HL-60 (cell line): ENCODE measurements around the gene CYTIP.
A peak's percentile ranks its signal among the peaks of the same experiment; 100 is the strongest.

Source experiments
- GABPA ChIP-seq: IDR thresholded peaks from 2 replicates; pipeline ENCODE4 v1.6.1; 2012; ENCODE audit warnings: low read depth
- POLR2AphosphoS5 ChIP-seq: IDR thresholded peaks from 2 replicates; pipeline ENCODE4 v1.6.1; 2012; ENCODE audit warnings: low read depth
- SPI1 ChIP-seq: IDR thresholded peaks from 2 replicates; pipeline ENCODE4 v1.6.1; 2012; ENCODE audit warnings: low read depth, mild to moderate bottlenecking, borderline replicate concordance
- TF ChIP-seq, protein P1 (sequence below): IDR thresholded peaks from 2 replicates; pipeline ENCODE4 v1.6.1; 2012; ENCODE audit warnings: low read depth; ENCODE audit not compliant: insufficient replicate concordance
- TF ChIP-seq, protein P2 (sequence below): IDR thresholded peaks from one replicate; pipeline ENCODE4 v1.5.1; 2011; ENCODE audit warnings: low read length, control low read depth, inconsistent platforms; ENCODE audit not compliant: insufficient read depth

DNA sequence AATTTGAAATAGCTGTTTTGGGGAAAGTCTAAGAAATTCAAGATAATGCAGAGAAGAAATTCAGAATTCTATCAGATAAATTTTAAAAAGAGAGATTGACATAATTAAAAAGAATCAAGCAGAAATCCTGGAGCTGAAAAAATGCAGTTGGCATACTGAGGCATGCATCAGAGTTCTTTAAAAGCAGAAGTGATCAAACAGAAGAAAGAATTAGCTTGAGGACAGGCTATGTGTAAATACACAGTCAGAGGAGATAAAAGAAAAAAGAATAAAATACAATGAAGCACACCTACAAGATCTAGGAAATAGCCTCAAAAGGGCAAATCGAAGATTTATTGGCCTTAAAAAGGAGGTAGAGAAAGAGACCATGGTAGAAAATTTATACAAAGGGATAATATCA, 57.1 kb downstream of the CYTIP start:
- TF ChIP-seq, protein P1, sequence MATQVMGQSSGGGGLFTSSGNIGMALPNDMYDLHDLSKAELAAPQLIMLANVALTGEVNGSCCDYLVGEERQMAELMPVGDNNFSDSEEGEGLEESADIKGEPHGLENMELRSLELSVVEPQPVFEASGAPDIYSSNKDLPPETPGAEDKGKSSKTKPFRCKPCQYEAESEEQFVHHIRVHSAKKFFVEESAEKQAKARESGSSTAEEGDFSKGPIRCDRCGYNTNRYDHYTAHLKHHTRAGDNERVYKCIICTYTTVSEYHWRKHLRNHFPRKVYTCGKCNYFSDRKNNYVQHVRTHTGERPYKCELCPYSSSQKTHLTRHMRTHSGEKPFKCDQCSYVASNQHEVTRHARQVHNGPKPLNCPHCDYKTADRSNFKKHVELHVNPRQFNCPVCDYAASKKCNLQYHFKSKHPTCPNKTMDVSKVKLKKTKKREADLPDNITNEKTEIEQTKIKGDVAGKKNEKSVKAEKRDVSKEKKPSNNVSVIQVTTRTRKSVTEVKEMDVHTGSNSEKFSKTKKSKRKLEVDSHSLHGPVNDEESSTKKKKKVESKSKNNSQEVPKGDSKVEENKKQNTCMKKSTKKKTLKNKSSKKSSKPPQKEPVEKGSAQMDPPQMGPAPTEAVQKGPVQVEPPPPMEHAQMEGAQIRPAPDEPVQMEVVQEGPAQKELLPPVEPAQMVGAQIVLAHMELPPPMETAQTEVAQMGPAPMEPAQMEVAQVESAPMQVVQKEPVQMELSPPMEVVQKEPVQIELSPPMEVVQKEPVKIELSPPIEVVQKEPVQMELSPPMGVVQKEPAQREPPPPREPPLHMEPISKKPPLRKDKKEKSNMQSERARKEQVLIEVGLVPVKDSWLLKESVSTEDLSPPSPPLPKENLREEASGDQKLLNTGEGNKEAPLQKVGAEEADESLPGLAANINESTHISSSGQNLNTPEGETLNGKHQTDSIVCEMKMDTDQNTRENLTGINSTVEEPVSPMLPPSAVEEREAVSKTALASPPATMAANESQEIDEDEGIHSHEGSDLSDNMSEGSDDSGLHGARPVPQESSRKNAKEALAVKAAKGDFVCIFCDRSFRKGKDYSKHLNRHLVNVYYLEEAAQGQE = no peak
- TF ChIP-seq, protein P2, sequence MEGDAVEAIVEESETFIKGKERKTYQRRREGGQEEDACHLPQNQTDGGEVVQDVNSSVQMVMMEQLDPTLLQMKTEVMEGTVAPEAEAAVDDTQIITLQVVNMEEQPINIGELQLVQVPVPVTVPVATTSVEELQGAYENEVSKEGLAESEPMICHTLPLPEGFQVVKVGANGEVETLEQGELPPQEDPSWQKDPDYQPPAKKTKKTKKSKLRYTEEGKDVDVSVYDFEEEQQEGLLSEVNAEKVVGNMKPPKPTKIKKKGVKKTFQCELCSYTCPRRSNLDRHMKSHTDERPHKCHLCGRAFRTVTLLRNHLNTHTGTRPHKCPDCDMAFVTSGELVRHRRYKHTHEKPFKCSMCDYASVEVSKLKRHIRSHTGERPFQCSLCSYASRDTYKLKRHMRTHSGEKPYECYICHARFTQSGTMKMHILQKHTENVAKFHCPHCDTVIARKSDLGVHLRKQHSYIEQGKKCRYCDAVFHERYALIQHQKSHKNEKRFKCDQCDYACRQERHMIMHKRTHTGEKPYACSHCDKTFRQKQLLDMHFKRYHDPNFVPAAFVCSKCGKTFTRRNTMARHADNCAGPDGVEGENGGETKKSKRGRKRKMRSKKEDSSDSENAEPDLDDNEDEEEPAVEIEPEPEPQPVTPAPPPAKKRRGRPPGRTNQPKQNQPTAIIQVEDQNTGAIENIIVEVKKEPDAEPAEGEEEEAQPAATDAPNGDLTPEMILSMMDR = no peak
- TF ChIP-seq POLR2AphosphoS5 = no peak
- no peak for TF ChIP-seq GABPA
- TF ChIP-seq SPI1 = peak; percentile 40; the same call in 1 of the 2 replicates
